ENCODE results near the gene ENTHD1.

- TF ChIP-seq, protein P1, sequence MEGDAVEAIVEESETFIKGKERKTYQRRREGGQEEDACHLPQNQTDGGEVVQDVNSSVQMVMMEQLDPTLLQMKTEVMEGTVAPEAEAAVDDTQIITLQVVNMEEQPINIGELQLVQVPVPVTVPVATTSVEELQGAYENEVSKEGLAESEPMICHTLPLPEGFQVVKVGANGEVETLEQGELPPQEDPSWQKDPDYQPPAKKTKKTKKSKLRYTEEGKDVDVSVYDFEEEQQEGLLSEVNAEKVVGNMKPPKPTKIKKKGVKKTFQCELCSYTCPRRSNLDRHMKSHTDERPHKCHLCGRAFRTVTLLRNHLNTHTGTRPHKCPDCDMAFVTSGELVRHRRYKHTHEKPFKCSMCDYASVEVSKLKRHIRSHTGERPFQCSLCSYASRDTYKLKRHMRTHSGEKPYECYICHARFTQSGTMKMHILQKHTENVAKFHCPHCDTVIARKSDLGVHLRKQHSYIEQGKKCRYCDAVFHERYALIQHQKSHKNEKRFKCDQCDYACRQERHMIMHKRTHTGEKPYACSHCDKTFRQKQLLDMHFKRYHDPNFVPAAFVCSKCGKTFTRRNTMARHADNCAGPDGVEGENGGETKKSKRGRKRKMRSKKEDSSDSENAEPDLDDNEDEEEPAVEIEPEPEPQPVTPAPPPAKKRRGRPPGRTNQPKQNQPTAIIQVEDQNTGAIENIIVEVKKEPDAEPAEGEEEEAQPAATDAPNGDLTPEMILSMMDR (IDR thresholded peaks at IDR 0.05; ENCODE audit: low read depth, low read length) = no peak
- TF ChIP-seq MYC (IDR thresholded peaks at IDR 0.05; ENCODE audit: low read depth, low read length) = no peak
- TF ChIP-seq POLR2A (IDR thresholded peaks at IDR 0.05; ENCODE audit: extremely low read depth, insufficient read length) = no peak
These were observed 60.5 kb downstream of the ENTHD1 start for GRCh38 chr22:39833093-39833492.

Data from NB4 (cell line).